Measurements from ENCODE around the gene RFX2. TPM values are rescaled to one million over a fixed set of nuclear protein-coding genes. Genes with fewer than 3 reads are reported as not detected.

RFX2 gene
- total RNA-seq, 3 donors from 2014 or later: 6.1 to 16.2 (median 9.2) TPM

DNA sequence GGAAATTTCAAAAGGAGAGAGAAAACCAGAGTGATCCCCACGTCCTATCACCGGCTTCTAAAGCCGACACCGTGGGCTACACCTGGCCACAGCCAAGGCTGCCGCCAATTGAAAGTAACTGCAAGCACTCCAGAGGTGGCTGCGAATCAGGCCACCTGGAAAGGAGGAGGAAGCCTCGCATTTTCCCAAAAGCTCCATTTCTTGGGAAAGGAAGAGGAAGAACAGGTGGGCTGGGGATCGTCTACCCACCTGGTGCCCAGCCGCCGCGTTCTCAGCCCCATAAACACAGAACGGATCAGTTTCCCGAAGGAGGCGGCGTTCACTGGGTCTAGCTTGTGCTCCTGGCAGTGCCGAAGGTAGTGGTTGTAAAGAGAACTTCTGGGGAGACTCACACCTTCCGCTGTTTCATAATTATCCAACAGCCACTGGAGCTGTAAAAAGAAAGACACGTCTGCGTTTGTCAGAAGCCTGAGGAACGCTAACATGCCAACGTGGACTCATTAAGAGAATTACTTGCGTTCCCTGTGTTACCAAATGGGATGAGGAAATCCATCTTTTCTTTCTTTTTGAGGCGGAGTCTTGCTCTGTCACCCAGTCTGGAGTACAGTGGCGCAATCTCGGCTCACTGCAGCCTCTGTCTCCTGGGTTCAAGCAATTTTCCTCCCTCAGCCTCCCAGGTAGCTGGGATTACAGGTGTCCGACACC, 94.3 kb downstream of the RFX2 start:
- DNase-seq (ENCODE audit: low spot score in 2 of 2): no peak
- TF ChIP-seq, protein P1, sequence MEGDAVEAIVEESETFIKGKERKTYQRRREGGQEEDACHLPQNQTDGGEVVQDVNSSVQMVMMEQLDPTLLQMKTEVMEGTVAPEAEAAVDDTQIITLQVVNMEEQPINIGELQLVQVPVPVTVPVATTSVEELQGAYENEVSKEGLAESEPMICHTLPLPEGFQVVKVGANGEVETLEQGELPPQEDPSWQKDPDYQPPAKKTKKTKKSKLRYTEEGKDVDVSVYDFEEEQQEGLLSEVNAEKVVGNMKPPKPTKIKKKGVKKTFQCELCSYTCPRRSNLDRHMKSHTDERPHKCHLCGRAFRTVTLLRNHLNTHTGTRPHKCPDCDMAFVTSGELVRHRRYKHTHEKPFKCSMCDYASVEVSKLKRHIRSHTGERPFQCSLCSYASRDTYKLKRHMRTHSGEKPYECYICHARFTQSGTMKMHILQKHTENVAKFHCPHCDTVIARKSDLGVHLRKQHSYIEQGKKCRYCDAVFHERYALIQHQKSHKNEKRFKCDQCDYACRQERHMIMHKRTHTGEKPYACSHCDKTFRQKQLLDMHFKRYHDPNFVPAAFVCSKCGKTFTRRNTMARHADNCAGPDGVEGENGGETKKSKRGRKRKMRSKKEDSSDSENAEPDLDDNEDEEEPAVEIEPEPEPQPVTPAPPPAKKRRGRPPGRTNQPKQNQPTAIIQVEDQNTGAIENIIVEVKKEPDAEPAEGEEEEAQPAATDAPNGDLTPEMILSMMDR (IDR thresholded peaks at IDR 0.05): no peak
- TF ChIP-seq POLR2AphosphoS5 (IDR thresholded peaks at IDR 0.05) (no peak), POLR2A (IDR thresholded peaks at IDR 0.05) (no peak)
- intact Hi-C loops (cut with DNase I; ENCODE audit: low total_unique reads): no loop called here
- no peaks in the 10 kb centered on the region for H3K27me3 ChIP-seq
- no peaks in the 10 kb centered on the region for H3K4me1 ChIP-seq
- H3K27ac ChIP-seq: no peak overlapping the region
- no peak overlapping the region for H3K4me3 ChIP-seq
- H3K36me3 ChIP-seq: no peaks in the 10 kb centered on the region
- H3K9me3 ChIP-seq: no peaks in the 10 kb centered on the region

DNA sequence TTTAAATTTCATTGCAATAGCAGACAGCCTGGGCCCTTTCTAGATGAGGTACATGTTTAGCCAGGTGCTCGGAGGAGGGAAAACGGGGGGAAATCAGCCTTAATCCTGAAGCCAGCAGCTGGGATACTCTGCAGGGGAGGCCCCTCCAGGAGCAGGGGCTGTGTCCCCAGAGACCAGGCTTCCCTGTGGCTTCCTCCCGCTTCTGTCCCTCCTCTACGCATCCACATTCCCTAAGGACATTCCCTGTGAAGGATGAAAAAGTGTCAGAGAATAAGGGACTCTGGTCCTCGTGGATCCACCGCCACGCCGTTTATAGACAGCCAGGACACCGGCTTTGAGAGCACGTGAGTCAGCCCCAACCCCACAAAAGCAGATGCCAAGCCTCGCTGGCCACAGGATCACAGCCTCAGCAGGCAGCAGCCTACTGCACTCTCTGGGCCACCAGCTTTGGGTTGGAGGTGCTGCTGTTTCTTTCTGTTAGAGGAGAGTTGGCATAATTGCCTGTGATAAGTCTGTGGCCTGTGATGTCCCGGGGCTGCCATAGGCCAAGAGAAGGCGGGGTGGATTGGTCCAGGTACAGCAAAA, 95.7 kb downstream of the RFX2 start:
- no peak overlapping the region for H3K27ac ChIP-seq
- H3K36me3 ChIP-seq: no peaks in the 10 kb centered on the region
- H3K4me1 ChIP-seq: no peaks in the 10 kb centered on the region
- no peaks in the 10 kb centered on the region for H3K9me3 ChIP-seq
- no peaks in the 10 kb centered on the region for H3K27me3 ChIP-seq
- intact Hi-C loops (cut with DNase I; ENCODE audit: low total_unique reads): no loop called here
- H3K4me3 ChIP-seq: no peak overlapping the region
- no peak for TF ChIP-seq POLR2A (IDR thresholded peaks at IDR 0.05)
- TF ChIP-seq POLR2AphosphoS5 (IDR thresholded peaks at IDR 0.05): no peak
- TF ChIP-seq, protein P1 (IDR thresholded peaks at IDR 0.05): no peak
- DNase-seq (ENCODE audit: low spot score in 2 of 2): no peak

GRCh38 chr19:6012426-6013170, 97.7 kb downstream of the RFX2 start:
- DNase-seq (ENCODE audit: low spot score in 2 of 2): no peak
- no peak for TF ChIP-seq POLR2AphosphoS5 (IDR thresholded peaks at IDR 0.05)
- TF ChIP-seq, protein P1 (IDR thresholded peaks at IDR 0.05): no peak
- TF ChIP-seq POLR2A (IDR thresholded peaks at IDR 0.05): no peak
- Histone ChIP-seq H3K4me3 (no peak overlapping the region), H3K9me3 (no peaks in the 10 kb centered on the region), H3K36me3 (no peaks in the 10 kb centered on the region), H3K27me3 (no peaks in the 10 kb centered on the region), H3K4me1 (no peaks in the 10 kb centered on the region), H3K27ac (no peak overlapping the region)
- intact Hi-C loops (cut with DNase I; ENCODE audit: low total_unique reads): no loop called here

DNA sequence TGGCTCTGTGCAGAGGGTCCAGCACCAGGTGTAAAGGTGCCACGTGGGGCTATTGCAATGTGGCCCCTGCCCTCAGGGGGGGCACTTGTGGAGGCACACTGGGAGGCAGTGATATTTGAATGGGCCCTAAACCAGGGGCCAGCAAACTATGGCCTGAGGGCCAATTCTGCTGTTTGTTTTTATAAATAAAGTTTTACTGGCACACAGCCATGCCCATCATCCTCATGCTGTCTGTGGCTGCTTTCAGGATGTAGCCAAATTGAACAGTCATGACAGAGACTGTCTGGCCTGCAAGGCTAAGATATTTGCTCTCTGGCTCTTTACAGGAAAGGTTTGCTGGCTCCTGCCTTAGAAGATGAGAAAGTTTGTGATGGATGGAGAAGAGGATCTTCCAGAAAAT, 98.5 kb downstream of the RFX2 start:
- no peak overlapping the region for H3K27ac ChIP-seq
- no peaks in the 10 kb centered on the region for H3K36me3 ChIP-seq
- no peak overlapping the region for H3K4me3 ChIP-seq
- TF ChIP-seq POLR2A (IDR thresholded peaks at IDR 0.05) (no peak), POLR2AphosphoS5 (IDR thresholded peaks at IDR 0.05) (no peak)
- TF ChIP-seq, protein P1 (IDR thresholded peaks at IDR 0.05): no peak
- DNase-seq (ENCODE audit: low spot score in 2 of 2): no peak
- no peaks in the 10 kb centered on the region for H3K27me3 ChIP-seq
- H3K4me1 ChIP-seq: no peaks in the 10 kb centered on the region
- intact Hi-C loops (cut with DNase I; ENCODE audit: low total_unique reads): no loop called here
- no peaks in the 10 kb centered on the region for H3K9me3 ChIP-seq

DNA sequence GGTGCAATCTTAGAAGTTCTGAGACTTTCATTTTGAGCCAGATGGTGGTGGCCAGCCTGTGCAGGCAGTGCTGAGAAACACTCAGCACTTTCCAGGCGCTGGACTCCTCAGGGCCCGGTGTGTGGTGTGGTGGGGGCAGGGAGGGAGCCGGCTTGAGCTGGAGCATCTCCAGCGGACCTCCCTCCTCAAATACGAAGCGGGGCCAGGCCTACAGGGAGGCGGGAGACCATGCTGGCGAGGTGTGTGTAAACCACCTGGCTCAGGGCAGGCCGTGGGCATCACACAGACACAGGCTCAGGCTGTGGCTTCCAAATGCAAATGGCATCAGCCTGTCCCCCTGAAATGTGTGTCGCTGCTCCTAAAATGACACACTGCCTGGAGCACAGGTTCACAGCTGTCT, 99.1 kb downstream of the RFX2 start:
- DNase-seq (ENCODE audit: low spot score in 2 of 2): no peak
- Histone ChIP-seq H3K4me1 (no peaks in the 10 kb centered on the region), H3K27me3 (no peaks in the 10 kb centered on the region), H3K4me3 (no peak overlapping the region), H3K36me3 (no peaks in the 10 kb centered on the region), H3K9me3 (no peaks in the 10 kb centered on the region), H3K27ac (no peak overlapping the region)
- no peak for TF ChIP-seq POLR2A (IDR thresholded peaks at IDR 0.05)
- no peak for TF ChIP-seq POLR2AphosphoS5 (IDR thresholded peaks at IDR 0.05)
- TF ChIP-seq, protein P1 (IDR thresholded peaks at IDR 0.05): no peak
- intact Hi-C loops (cut with DNase I; ENCODE audit: low total_unique reads): no loop called here

Measured in breast epithelium (tissue), 4 donors.